Measurements from ENCODE around the gene ALG8. TPM values are rescaled to one million over a fixed set of nuclear protein-coding genes. Genes with fewer than 3 reads are reported as not detected.

The ALG8 gene
- total and polyA plus RNA-seq, 12 donors = 28.9 to 129 (median 53.3) TPM

DNA sequence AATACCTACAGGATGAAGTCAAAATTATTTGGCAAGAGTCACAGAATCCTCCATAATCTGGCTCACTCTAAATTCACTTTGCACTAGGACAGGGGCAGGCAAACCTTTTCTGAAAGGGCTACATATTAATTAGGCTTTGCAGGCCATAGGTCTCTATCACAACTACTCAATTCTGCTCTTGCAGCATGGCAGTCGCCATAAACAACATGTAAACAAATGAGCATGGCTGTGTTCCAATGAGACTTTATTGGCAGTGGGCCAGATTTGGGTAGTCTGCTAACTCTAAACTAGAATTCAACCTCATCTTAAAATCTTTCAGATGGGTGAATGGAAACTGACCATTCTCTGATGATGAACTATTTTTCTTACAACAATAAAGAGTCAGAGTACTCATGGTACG is 70.0 kb downstream of the ALG8 start:
- 55 to 64% (median 58%) methylated on average over 2 of the region's 2 CpGs for WGBS, 4 donors
- H3K36me3 ChIP-seq (replicated peaks in 1 of 2) = peaks cover 0 to 50% of the 10 kb centered on the region in 2 donors
- peaks cover 0 to under 1% of the 10 kb centered on the region in 2 donors for H3K4me1 ChIP-seq (replicated peaks in 1 of 2)
- no peaks in the 10 kb centered on the region for H3K27me3 ChIP-seq
- TF ChIP-seq CTCF (IDR thresholded peaks at IDR 0.05) = no peak
- TF ChIP-seq POLR2A (IDR thresholded peaks at IDR 0.05) = no peak
- intact Hi-C loops (cut with DNase I) = no loop called here
- no peak overlapping the region for H3K4me3 ChIP-seq
- H3K27ac ChIP-seq = no peak overlapping the region
- peak in 3 of 7 donors; percentile 37 to 71 (median 44) for DNase-seq
- H3K9me3 ChIP-seq (replicated peaks in 1 of 3) = no peaks in the 10 kb centered on the region

DNA sequence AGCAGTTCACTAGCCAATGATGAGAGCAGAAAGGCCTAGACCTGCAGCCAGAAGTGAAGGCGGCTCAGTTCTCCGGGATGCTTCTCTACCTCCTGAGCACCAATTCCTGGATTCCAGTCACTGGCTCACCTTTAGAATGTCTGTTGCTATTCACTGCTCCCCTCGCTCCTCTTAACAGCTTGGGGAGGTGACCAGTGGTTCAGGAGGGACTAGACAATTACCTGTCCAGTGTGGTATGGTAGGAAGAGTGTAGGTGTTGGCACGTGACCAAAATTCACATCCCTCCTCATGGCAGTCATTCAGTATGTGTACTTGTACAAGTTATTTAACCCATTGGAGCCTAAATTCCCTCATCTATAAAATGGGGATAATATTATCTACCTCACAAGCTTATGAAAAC is 71.7 kb downstream of the ALG8 start:
- DNase-seq = no peak
- TF ChIP-seq CTCF (IDR thresholded peaks at IDR 0.05) (no peak), POLR2A (IDR thresholded peaks at IDR 0.05) (no peak)
- Histone ChIP-seq H3K27me3 (no peaks in the 10 kb centered on the region), H3K36me3 (replicated peaks in 1 of 2) (peaks cover 0 to 48% of the 10 kb centered on the region in 2 donors), H3K9me3 (replicated peaks in 1 of 3) (no peaks in the 10 kb centered on the region), H3K27ac (no peak overlapping the region), H3K4me1 (replicated peaks in 1 of 2) (peaks cover 6 to 7% of the 10 kb centered on the region in 2 donors), H3K4me3 (no peak overlapping the region)
- 86 to 95% (median 94%) methylated on average over 4 of the region's 4 CpGs for WGBS, 4 donors
- intact Hi-C loops (cut with DNase I) = no loop called here

DNA sequence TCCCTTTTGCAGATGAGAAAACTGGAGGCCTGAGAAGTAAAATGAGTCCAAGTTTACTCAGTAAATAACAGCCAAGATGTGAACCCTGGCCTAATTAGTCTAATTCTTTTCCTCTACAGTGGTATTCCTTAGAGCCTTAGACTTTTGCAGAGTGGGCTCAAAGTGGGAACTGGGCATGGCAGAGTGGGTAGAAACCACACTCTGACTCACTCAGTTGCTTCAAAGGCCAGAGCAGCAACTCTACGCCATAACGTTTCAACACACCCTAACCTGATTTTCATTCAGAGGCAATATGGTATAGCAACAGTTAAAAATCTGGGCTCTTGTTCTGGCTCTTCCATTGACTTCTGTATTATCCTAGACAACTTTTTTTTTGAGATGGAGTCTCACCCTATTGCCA is 73.0 kb downstream of the ALG8 start:
- H3K4me3 ChIP-seq = no peak overlapping the region
- no peak for DNase-seq
- H3K27me3 ChIP-seq = no peaks in the 10 kb centered on the region
- 60 to 77% (median 67%) methylated on average over 2 of the region's 2 CpGs for WGBS, 4 donors
- no peak overlapping the region for H3K27ac ChIP-seq
- no peak for TF ChIP-seq CTCF (IDR thresholded peaks at IDR 0.05)
- H3K36me3 ChIP-seq (replicated peaks in 1 of 2) = peaks cover 0 to 36% of the 10 kb centered on the region in 2 donors
- H3K9me3 ChIP-seq (replicated peaks in 1 of 3) = no peaks in the 10 kb centered on the region
- intact Hi-C loops (cut with DNase I) = no loop called here
- H3K4me1 ChIP-seq (replicated peaks in 1 of 2) = peaks cover 11 to 19% of the 10 kb centered on the region in 2 donors

GRCh38 chr11:78065203-78065602 is 74.2 kb downstream of the ALG8 start:
- WGBS, 4 donors = 91 to 100% (median 94%) methylated on average over 2 of the region's 2 CpGs

More at GRCh38 chr11:78065203-78065602, 74.2 kb downstream of the ALG8 start:
- H3K4me3 ChIP-seq = no peak overlapping the region
- peaks cover 21 to 26% of the 10 kb centered on the region in 2 donors for H3K4me1 ChIP-seq (replicated peaks in 1 of 2)
- H3K36me3 ChIP-seq (replicated peaks in 1 of 2) = peaks cover 0 to 24% of the 10 kb centered on the region in 2 donors
- DNase-seq = no peak
- TF ChIP-seq CTCF (IDR thresholded peaks at IDR 0.05) (no peak), POLR2A (IDR thresholded peaks at IDR 0.05) (no peak)
- intact Hi-C loops (cut with DNase I) = no loop called here
- no peak overlapping the region for H3K27ac ChIP-seq
- no peaks in the 10 kb centered on the region for H3K9me3 ChIP-seq (replicated peaks in 1 of 3)
- no peaks in the 10 kb centered on the region for H3K27me3 ChIP-seq

All from adrenal gland (tissue), 12 donors.